Measurements from ENCODE around the gene SLC66A3. TPM values are rescaled to one million over a fixed set of nuclear protein-coding genes. Genes with fewer than 3 reads are reported as not detected.

Gene SLC66A3
- total and polyA plus RNA-seq, 2 donors (not counting 1 experiment from before 2014, with no cell fraction given), result 23.7 to 32.4 TPM

- no peak for DNase-seq
- H3K4me1 Mint-ChIP-seq, result peaks cover 5% of the 10 kb centered on the region
- H3K27ac Mint-ChIP-seq, result no peak overlapping the region
- ATAC-seq (ENCODE audit: low read depth), result no peak
- WGBS (ENCODE audit: insufficient coverage), result 92% methylated on average over 9 of the region's 9 CpGs
- H3K4me3 Mint-ChIP-seq, result no peak overlapping the region
- H3K9ac ChIP-seq (ENCODE audit: low read length), result no peak overlapping the region
- H3K27me3 ChIP-seq (replicated peaks in 1 of 4; ENCODE audit: control extremely low read depth in 1 of 4, control insufficient read depth in 3 of 4, insufficient read depth in 4 of 4, low read length in 3 of 4), result peaks cover 0 to 7% (median 0%) of the 10 kb centered on the region in 4 experiments
- H3K4me2 ChIP-seq (replicated peaks; ENCODE audit: low read depth, low read length, poor library complexity, severe bottlenecking), result no peak overlapping the region
- no peak for TF ChIP-seq CTCF (IDR thresholded peaks at IDR 0.05)
- TF ChIP-seq EZH2 (IDR thresholded peaks at IDR 0.05; ENCODE audit: borderline replicate concordance, insufficient read depth, low read depth, low read length, poor library complexity, severe bottlenecking), result no peak
- H4K20me1 ChIP-seq (ENCODE audit: control insufficient read depth, insufficient read depth, low read length, poor library complexity, severe bottlenecking), result no peaks in the 10 kb centered on the region
- no peaks in the 10 kb centered on the region for H3K9me3 ChIP-seq (ENCODE audit: control extremely low read depth in 1 of 3, control insufficient read depth in 2 of 3, insufficient read depth in 1 of 3, low read length in 2 of 3)
- no peak overlapping the region for H3K27ac ChIP-seq (ENCODE audit: low read length in 2 of 2)
- peaks cover 1% of the 10 kb centered on the region for H3K27me3 Mint-ChIP-seq
- ChIA-PET CTCF (no interaction called here), POLR2A (no interaction called here)
- H3K36me3 ChIP-seq (replicated peaks in 1 of 2; ENCODE audit: control extremely low read depth in 1 of 2, control insufficient read depth in 1 of 2, extremely low read depth in 1 of 2, insufficient read depth in 2 of 2, low read length in 1 of 2), result no peaks in the 10 kb centered on the region
- no peaks in the 10 kb centered on the region for H3K4me1 ChIP-seq (ENCODE audit: control insufficient read depth in 2 of 2, insufficient read depth in 2 of 2, low read length in 2 of 2)
- no peak overlapping the region for H2AFZ ChIP-seq (ENCODE audit: insufficient read depth, low read depth, low read length, poor library complexity, severe bottlenecking)
- H3K79me2 ChIP-seq (ENCODE audit: control insufficient read depth, insufficient read depth, low read length), result no peaks in the 10 kb centered on the region
- H3K4me3 ChIP-seq (ENCODE audit: control extremely low read depth in 1 of 5, extremely low read depth in 1 of 5, insufficient read depth in 1 of 5, low read depth in 2 of 5, low read length in 4 of 5), result no peak overlapping the region
- no peaks in the 10 kb centered on the region for H3K9me3 Mint-ChIP-seq (ENCODE audit: insufficient read depth)
- intact Hi-C loops (cut with micrococcal nuclease), result no loop called here
Observed at GRCh38 chr2:11122380-11122779, 32.9 kb upstream of the SLC66A3 start.

- no peak for DNase-seq
- Mint-ChIP-seq H3K27ac (no peak overlapping the region), H3K9me3 (ENCODE audit: insufficient read depth) (no peaks in the 10 kb centered on the region), H3K4me3 (no peak overlapping the region), H3K27me3 (no peaks in the 10 kb centered on the region), H3K4me1 (peaks cover 6% of the 10 kb centered on the region)
- Histone ChIP-seq H3K4me1 (ENCODE audit: control insufficient read depth in 2 of 2, insufficient read depth in 2 of 2, low read length in 2 of 2) (no peaks in the 10 kb centered on the region), H3K4me3 (ENCODE audit: control extremely low read depth in 1 of 5, extremely low read depth in 1 of 5, insufficient read depth in 1 of 5, low read depth in 2 of 5, low read length in 4 of 5) (no peak overlapping the region), H3K9me3 (ENCODE audit: control extremely low read depth in 1 of 3, control insufficient read depth in 2 of 3, insufficient read depth in 1 of 3, low read length in 2 of 3) (no peaks in the 10 kb centered on the region), H3K79me2 (ENCODE audit: control insufficient read depth, insufficient read depth, low read length) (no peaks in the 10 kb centered on the region), H3K4me2 (replicated peaks; ENCODE audit: low read depth, low read length, poor library complexity, severe bottlenecking) (no peak overlapping the region), H3K36me3 (replicated peaks in 1 of 2; ENCODE audit: control extremely low read depth in 1 of 2, control insufficient read depth in 1 of 2, extremely low read depth in 1 of 2, insufficient read depth in 2 of 2, low read length in 1 of 2) (no peaks in the 10 kb centered on the region), H3K27ac (ENCODE audit: low read length in 2 of 2) (no peak overlapping the region), H3K27me3 (replicated peaks in 1 of 4; ENCODE audit: control extremely low read depth in 1 of 4, control insufficient read depth in 3 of 4, insufficient read depth in 4 of 4, low read length in 3 of 4) (peaks cover 0 to 4% (median 0%) of the 10 kb centered on the region in 4 experiments), H4K20me1 (ENCODE audit: control insufficient read depth, insufficient read depth, low read length, poor library complexity, severe bottlenecking) (no peaks in the 10 kb centered on the region), H2AFZ (ENCODE audit: insufficient read depth, low read depth, low read length, poor library complexity, severe bottlenecking) (no peak overlapping the region), H3K9ac (ENCODE audit: low read length) (no peak overlapping the region)
- ATAC-seq (ENCODE audit: low read depth), result no peak
- ChIA-PET CTCF (interaction anchor here (1.0 kb wide), 1 partner anchor 290 kb away, joined by 3 read pairs; no protein-coding TSS in a partner anchor), POLR2A (no interaction called here)
- TF ChIP-seq CTCF (IDR thresholded peaks at IDR 0.05), result no peak
- no peak for TF ChIP-seq EZH2 (IDR thresholded peaks at IDR 0.05; ENCODE audit: borderline replicate concordance, insufficient read depth, low read depth, low read length, poor library complexity, severe bottlenecking)
- intact Hi-C loops (cut with micrococcal nuclease), result no loop called here
- 90% methylated on average over 10 of the region's 12 CpGs for WGBS (ENCODE audit: insufficient coverage)
Observed at GRCh38 chr2:11123001-11123809, 32.1 kb upstream of the SLC66A3 start.

Measured in B cell (primary cell).